Mucosa of stomach (tissue), 1 donor: Measurements from ENCODE around the gene SPPL2C.

Source experiments
- H3K27me3 ChIP-seq: one replicate; pipeline ENCODE4 v1.7.0; 2013; ENCODE audit warnings: mild to moderate bottlenecking, low read length; ENCODE audit not compliant: control insufficient read depth, insufficient read depth
- H3K36me3 ChIP-seq: one replicate; pipeline ENCODE4 v1.7.0; 2013; ENCODE audit warnings: low read length; ENCODE audit not compliant: control insufficient read depth, insufficient read depth
- H3K4me1 ChIP-seq: one replicate; pipeline ENCODE4 v1.7.0; 2013; ENCODE audit warnings: mild to moderate bottlenecking, low read length; ENCODE audit not compliant: control insufficient read depth, insufficient read depth
- H3K4me3 ChIP-seq: one replicate; pipeline ENCODE4 v1.7.0; 2013; ENCODE audit warnings: low read length
- H3K9ac ChIP-seq: one replicate; pipeline ENCODE4 v1.7.0; 2013; ENCODE audit warnings: mild to moderate bottlenecking, low read length, moderate library complexity
- H3K9me3 ChIP-seq: one replicate; pipeline ENCODE4 v1.7.0; 2013; ENCODE audit warnings: mild to moderate bottlenecking, low read length, moderate library complexity; ENCODE audit not compliant: control insufficient read depth
- donor health status: Pancreatic carcinoma.

SPPL2C gene, protein sequence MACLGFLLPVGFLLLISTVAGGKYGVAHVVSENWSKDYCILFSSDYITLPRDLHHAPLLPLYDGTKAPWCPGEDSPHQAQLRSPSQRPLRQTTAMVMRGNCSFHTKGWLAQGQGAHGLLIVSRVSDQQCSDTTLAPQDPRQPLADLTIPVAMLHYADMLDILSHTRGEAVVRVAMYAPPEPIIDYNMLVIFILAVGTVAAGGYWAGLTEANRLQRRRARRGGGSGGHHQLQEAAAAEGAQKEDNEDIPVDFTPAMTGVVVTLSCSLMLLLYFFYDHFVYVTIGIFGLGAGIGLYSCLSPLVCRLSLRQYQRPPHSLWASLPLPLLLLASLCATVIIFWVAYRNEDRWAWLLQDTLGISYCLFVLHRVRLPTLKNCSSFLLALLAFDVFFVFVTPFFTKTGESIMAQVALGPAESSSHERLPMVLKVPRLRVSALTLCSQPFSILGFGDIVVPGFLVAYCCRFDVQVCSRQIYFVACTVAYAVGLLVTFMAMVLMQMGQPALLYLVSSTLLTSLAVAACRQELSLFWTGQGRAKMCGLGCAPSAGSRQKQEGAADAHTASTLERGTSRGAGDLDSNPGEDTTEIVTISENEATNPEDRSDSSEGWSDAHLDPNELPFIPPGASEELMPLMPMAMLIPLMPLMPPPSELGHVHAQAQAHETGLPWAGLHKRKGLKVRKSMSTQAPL

GRCh38 chr17:45844695-45845375 is at the start of gene SPPL2C:
TSS of gene SPPL2C (plus strand) at chr17:45844881. CDS start at chr17:45844907, 26 bp downstream.
- H3K9me3 ChIP-seq, result no peaks in the 10 kb centered on the region
- peaks cover 4% of the 10 kb centered on the region for H3K27me3 ChIP-seq
- H3K4me3 ChIP-seq, result no peak within 1 kb of the TSS
- no peaks in the 10 kb centered on the region for H3K36me3 ChIP-seq
- H3K4me1 ChIP-seq, result no peaks in the 10 kb centered on the region
- no peak within 1 kb of the TSS for H3K9ac ChIP-seq

- Histone ChIP-seq H3K4me1 (no peaks in the 10 kb centered on the region), H3K27me3 (peaks cover 22% of the 10 kb centered on the region), H3K9ac (no peak overlapping the region), H3K9me3 (no peaks in the 10 kb centered on the region), H3K36me3 (no peaks in the 10 kb centered on the region), H3K4me3 (no peak overlapping the region)
Measured at GRCh38 chr17:45800816-45801215, 43.9 kb upstream of the SPPL2C start.

DNA sequence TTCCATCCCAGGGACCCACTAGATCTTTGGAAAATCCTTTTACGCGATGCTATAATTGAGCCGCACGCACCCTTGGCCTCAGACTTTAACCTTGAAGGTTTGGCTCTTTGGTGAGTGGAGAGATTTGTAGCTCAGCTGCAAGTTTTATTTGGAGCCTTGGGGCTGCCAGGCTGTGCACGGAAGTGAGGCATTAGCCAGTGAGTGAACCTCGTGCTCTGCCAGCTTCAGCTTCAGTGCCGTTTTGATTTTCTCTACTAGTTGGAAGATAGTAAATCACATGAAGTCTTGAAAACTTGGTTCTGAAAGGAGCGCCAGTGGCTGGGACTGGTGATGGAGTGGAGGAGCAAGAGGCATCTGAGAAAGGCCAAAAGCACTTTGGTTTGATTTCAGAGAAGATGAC is 43.3 kb upstream of the SPPL2C start:
- Histone ChIP-seq H3K4me1 (no peaks in the 10 kb centered on the region), H3K9me3 (no peaks in the 10 kb centered on the region), H3K9ac (no peak overlapping the region), H3K36me3 (no peaks in the 10 kb centered on the region), H3K4me3 (no peak overlapping the region), H3K27me3 (peaks cover 22% of the 10 kb centered on the region)

DNA sequence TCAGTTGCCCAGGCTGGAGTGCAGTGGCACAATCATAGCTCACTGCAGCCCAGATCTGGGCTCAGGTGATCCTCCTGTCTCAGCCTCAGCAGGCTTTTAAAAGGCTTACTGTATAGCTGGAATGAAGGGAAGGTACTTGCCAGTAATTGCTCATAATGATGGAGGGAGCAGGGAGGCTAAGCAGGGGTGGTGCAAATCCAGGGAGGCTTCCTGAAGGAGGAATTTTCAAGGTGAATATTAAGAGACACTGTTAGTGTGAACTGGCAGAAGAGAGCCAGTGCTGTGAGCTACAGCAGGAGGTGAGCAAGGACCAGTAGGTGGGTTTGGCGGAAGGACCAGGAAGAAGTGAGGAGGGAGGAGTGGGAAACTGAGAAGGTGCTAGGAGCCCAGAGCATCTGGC is 35.8 kb upstream of the SPPL2C start:
- no peaks in the 10 kb centered on the region for H3K36me3 ChIP-seq
- no peak overlapping the region for H3K4me3 ChIP-seq

DNA sequence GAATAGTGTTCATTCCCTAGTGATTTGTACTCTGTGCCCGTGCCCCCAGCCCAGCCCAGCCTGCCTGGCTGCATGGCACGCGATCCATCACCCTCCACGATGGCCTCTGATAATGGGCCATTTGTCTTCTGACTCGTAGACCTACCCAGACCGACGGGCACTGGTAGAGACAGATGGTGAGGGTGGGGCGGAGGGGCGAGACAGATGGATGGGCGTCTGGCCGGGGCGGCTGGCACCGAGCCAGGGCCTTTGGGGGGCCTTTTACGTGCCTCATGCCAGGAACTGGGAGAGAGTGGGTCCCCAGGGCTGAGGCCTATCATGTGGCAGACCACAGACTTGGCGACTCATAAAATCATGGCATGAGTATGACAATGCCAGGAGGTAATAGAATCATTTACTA is 35.2 kb upstream of the SPPL2C start:
- H3K9ac ChIP-seq, result no peak overlapping the region
- no peak overlapping the region for H3K4me3 ChIP-seq
- H3K27me3 ChIP-seq, result peaks cover 9% of the 10 kb centered on the region
- H3K9me3 ChIP-seq, result no peaks in the 10 kb centered on the region
- no peaks in the 10 kb centered on the region for H3K36me3 ChIP-seq
- no peaks in the 10 kb centered on the region for H3K4me1 ChIP-seq

More for the DNA sequence above, 35.8 kb upstream of the SPPL2C start:
- no peaks in the 10 kb centered on the region for H3K4me1 ChIP-seq
- H3K9me3 ChIP-seq, result no peaks in the 10 kb centered on the region
- peaks cover 14% of the 10 kb centered on the region for H3K27me3 ChIP-seq
- no peak overlapping the region for H3K9ac ChIP-seq

- no peaks in the 10 kb centered on the region for H3K9me3 ChIP-seq
- H3K36me3 ChIP-seq, result no peaks in the 10 kb centered on the region
- no peak overlapping the region for H3K9ac ChIP-seq
- peaks cover 9% of the 10 kb centered on the region for H3K27me3 ChIP-seq
- H3K4me3 ChIP-seq, result no peak overlapping the region
- H3K4me1 ChIP-seq, result no peaks in the 10 kb centered on the region
Measured at GRCh38 chr17:45812102-45812501, 32.6 kb upstream of the SPPL2C start.

DNA sequence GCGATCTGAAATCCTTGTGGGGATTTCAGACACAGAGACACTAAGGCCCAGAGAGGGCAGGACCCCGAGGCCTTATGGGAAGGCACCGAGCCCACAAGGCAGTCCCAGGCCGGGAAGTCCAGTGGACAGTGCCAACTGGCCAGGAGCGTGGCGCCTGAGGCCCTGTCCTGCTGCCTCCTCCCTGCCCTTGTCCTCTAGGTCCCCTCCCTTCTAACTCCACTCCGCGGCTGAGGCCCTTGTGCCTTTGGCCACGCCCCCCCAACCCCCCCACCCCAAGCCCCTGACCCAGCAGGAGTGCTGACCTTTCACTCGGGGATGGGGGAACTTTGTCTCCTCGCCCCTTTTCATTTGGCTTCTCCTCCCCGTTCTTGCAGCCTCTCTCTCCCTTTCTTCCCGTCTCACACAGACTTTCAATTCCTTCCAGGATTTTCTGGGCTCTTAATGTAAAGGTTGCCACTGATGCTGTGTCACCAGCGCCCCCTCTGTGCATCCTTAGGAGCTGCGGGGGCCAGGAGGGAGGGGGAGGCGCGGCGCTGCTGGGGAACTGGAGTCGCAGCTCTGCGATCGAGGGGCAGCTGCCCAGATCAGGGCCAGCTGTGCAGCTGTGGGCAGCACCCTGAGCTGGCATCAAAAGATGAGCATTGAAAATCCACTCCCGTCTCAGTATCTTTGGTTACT is 31.5 kb upstream of the SPPL2C start:
- peaks cover 9% of the 10 kb centered on the region for H3K27me3 ChIP-seq
- no peak overlapping the region for H3K4me3 ChIP-seq
- no peaks in the 10 kb centered on the region for H3K9me3 ChIP-seq
- H3K9ac ChIP-seq, result no peak overlapping the region
- H3K36me3 ChIP-seq, result no peaks in the 10 kb centered on the region
- no peaks in the 10 kb centered on the region for H3K4me1 ChIP-seq

- Histone ChIP-seq H3K4me1 (no peaks in the 10 kb centered on the region), H3K36me3 (no peaks in the 10 kb centered on the region), H3K27me3 (peaks cover 9% of the 10 kb centered on the region), H3K9ac (no peak overlapping the region), H3K4me3 (no peak overlapping the region), H3K9me3 (no peaks in the 10 kb centered on the region)
Measured at GRCh38 chr17:45814622-45815606, 29.8 kb upstream of the SPPL2C start.

DNA sequence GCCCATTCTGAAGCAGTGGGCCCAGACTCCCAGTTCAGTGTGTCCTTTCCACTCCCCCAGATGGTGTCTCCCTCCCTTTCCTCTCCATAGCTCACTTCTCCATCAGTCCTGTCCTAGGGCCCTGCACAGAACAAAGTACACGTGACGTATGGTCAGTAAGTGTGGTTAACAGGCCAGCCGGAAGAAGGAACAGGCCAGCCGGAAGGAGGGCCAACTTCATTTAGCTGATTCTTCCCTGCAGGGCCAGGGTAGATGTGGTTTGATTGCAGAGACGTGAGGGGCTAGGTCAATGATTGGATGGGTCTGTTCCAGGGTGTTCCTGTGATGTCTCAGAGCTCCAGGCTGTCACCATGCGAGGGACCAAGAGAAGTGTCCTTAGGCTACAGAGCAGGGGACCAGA is 28.9 kb upstream of the SPPL2C start:
- Histone ChIP-seq H3K4me1 (no peaks in the 10 kb centered on the region), H3K4me3 (no peak overlapping the region), H3K9me3 (no peaks in the 10 kb centered on the region), H3K27me3 (peaks cover 9% of the 10 kb centered on the region), H3K9ac (no peak overlapping the region), H3K36me3 (no peaks in the 10 kb centered on the region)

DNA sequence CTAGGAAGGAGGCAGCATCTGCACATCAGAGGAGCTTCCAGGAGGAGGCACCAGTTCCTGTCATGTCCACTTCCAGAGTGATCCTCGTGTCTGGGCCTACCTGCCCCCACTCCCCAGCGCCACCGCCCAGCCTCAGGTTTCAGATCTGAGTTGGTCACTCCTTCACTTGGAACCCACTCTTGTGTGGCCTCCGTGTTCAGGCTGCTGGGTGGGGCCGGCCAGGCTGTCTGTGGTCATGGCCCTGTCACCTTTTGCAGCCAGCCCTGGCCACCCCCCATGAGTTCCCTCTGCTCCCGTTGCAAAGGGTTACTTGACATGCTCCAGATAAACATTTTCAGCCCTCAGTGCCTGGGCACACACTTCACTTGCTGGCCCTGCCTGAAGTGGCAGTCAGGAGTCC is 26.6 kb upstream of the SPPL2C start:
- Histone ChIP-seq H3K4me3 (no peak overlapping the region), H3K4me1 (no peaks in the 10 kb centered on the region), H3K9me3 (no peaks in the 10 kb centered on the region), H3K27me3 (no peaks in the 10 kb centered on the region), H3K36me3 (no peaks in the 10 kb centered on the region), H3K9ac (no peak overlapping the region)

GRCh38 chr17:45818699-45819098 is 26.0 kb upstream of the SPPL2C start:
- Histone ChIP-seq H3K9me3 (no peaks in the 10 kb centered on the region), H3K27me3 (no peaks in the 10 kb centered on the region), H3K4me3 (no peak overlapping the region), H3K36me3 (no peaks in the 10 kb centered on the region), H3K4me1 (no peaks in the 10 kb centered on the region), H3K9ac (no peak overlapping the region)
